Measurements from ENCODE around the gene C11orf91.
A peak's percentile ranks its signal among the peaks of the same experiment; 100 is the strongest.
"Not testable (repeated sequence)": the region's sequence is repeated elsewhere in the genome, so short reads cannot be mapped to it uniquely, and the experiment has no call there.

Gene C11orf91

GRCh38 chr11:33730716-33731115 is 30.1 kb upstream of the C11orf91 start:
- Histone ChIP-seq H3K27ac (no peak overlapping the region), H3K79me2 (ENCODE audit: insufficient read depth, low read depth) (peaks cover 95% of the 10 kb centered on the region), H3K27me3 (ENCODE audit: insufficient read depth, low read depth) (no peaks in the 10 kb centered on the region), H2AFZ (ENCODE audit: low read depth) (no peak overlapping the region), H3K4me2 (no peak overlapping the region; the same call in 1 of the 2 replicates), H3K4me1 (ENCODE audit: low read depth, poor library complexity, severe bottlenecking) (peaks cover 64% of the 10 kb centered on the region), H3K9ac (no peak overlapping the region), H4K20me1 (ENCODE audit: insufficient read depth) (peaks cover 8% of the 10 kb centered on the region), H3K4me3 (IDR thresholded peaks at IDR 0.05; ENCODE audit: insufficient read depth, low read depth, low read length) (no peak overlapping the region), H3K36me3 (ENCODE audit: insufficient read depth) (no peaks in the 10 kb centered on the region)
- no peak for TF ChIP-seq CTCF (conservative IDR thresholded peaks at IDR 0.05; ENCODE audit: low read depth, low read length)

- H3K27me3 ChIP-seq (ENCODE audit: insufficient read depth, low read depth); H3K36me3 ChIP-seq (ENCODE audit: insufficient read depth); H3K4me3 ChIP-seq (IDR thresholded peaks at IDR 0.05; ENCODE audit: insufficient read depth, low read depth, low read length); H2AFZ ChIP-seq (ENCODE audit: low read depth); H3K27ac ChIP-seq; H3K9ac ChIP-seq: not testable (repeated sequence)
- peaks cover 21% of the 10 kb centered on the region for H4K20me1 ChIP-seq (ENCODE audit: insufficient read depth)
- H3K79me2 ChIP-seq (ENCODE audit: insufficient read depth, low read depth), result peaks cover 100% of the 10 kb centered on the region
- peaks cover 80% of the 10 kb centered on the region for H3K4me1 ChIP-seq (ENCODE audit: low read depth, poor library complexity, severe bottlenecking)
- peak overlapping the region; percentile 14; the same call in 1 of the 2 replicates for H3K4me2 ChIP-seq
Observed at GRCh38 chr11:33729072-33729664, 28.5 kb upstream of the C11orf91 start.

- not testable (repeated sequence) for H3K36me3 ChIP-seq (ENCODE audit: insufficient read depth); H3K4me3 ChIP-seq (IDR thresholded peaks at IDR 0.05; ENCODE audit: insufficient read depth, low read depth, low read length); H3K27ac ChIP-seq; H3K9ac ChIP-seq; H3K4me2 ChIP-seq; H2AFZ ChIP-seq (ENCODE audit: low read depth); H3K27me3 ChIP-seq (ENCODE audit: insufficient read depth, low read depth)
- Histone ChIP-seq H4K20me1 (ENCODE audit: insufficient read depth) (peaks cover 36% of the 10 kb centered on the region), H3K79me2 (ENCODE audit: insufficient read depth, low read depth) (peaks cover 100% of the 10 kb centered on the region), H3K4me1 (ENCODE audit: low read depth, poor library complexity, severe bottlenecking) (peaks cover 81% of the 10 kb centered on the region)
Observed at GRCh38 chr11:33727539-33727938, 26.9 kb upstream of the C11orf91 start.

- Histone ChIP-seq H2AFZ (ENCODE audit: low read depth) (no peak overlapping the region), H3K4me2 (no peak overlapping the region), H3K79me2 (ENCODE audit: insufficient read depth, low read depth) (peaks cover 95% of the 10 kb centered on the region), H3K4me3 (IDR thresholded peaks at IDR 0.05; ENCODE audit: insufficient read depth, low read depth, low read length) (no peak overlapping the region), H3K27ac (no peak overlapping the region), H3K27me3 (ENCODE audit: insufficient read depth, low read depth) (no peaks in the 10 kb centered on the region), H4K20me1 (ENCODE audit: insufficient read depth) (peaks cover 33% of the 10 kb centered on the region), H3K36me3 (ENCODE audit: insufficient read depth) (no peaks in the 10 kb centered on the region; the same call in 1 of the 2 replicates), H3K4me1 (ENCODE audit: low read depth, poor library complexity, severe bottlenecking) (peaks cover 81% of the 10 kb centered on the region), H3K9ac (no peak overlapping the region)
- no peak for TF ChIP-seq CTCF (conservative IDR thresholded peaks at IDR 0.05; ENCODE audit: low read depth, low read length)
Observed at GRCh38 chr11:33725496-33725895, 24.9 kb upstream of the C11orf91 start.

- Histone ChIP-seq H3K4me3 (IDR thresholded peaks at IDR 0.05; ENCODE audit: insufficient read depth, low read depth, low read length) (no peak overlapping the region), H3K79me2 (ENCODE audit: insufficient read depth, low read depth) (peaks cover 86% of the 10 kb centered on the region), H4K20me1 (ENCODE audit: insufficient read depth) (peaks cover 33% of the 10 kb centered on the region), H3K36me3 (ENCODE audit: insufficient read depth) (peaks cover 8% of the 10 kb centered on the region; the same call in 1 of the 2 replicates), H3K9ac (no peak overlapping the region), H3K4me2 (no peak overlapping the region), H3K4me1 (ENCODE audit: low read depth, poor library complexity, severe bottlenecking) (peaks cover 81% of the 10 kb centered on the region), H2AFZ (ENCODE audit: low read depth) (no peak overlapping the region), H3K27ac (no peak overlapping the region), H3K27me3 (ENCODE audit: insufficient read depth, low read depth) (no peaks in the 10 kb centered on the region)
- no peak for TF ChIP-seq CTCF (conservative IDR thresholded peaks at IDR 0.05; ENCODE audit: low read depth, low read length)
Observed at GRCh38 chr11:33724644-33725035, 24.0 kb upstream of the C11orf91 start.

Data from KMS-11 (cell line).